Tibial artery (tissue), 4 donors: ENCODE results near the gene TOX2.

ENCODE experiments used
- DNase-seq, 2 donors: peaks; one replicate each; pipeline ENCODE4 v3.0.0-alpha.2; 2019
- H3K27ac ChIP-seq, 2 donors: fragments of 200-600 bp; sonication (generic) in 1 of 2; 1 replicate in 1 of 2; 2 replicates in 1 of 2; pipeline ENCODE4 v1.5.1; 2018 to 2019; ENCODE audit warnings: mild to moderate bottlenecking in 1 of 2
- H3K27me3 ChIP-seq, 2 donors: fragments of 200-600 bp; sonication (generic) in 1 of 2; one replicate each; pipeline versions ENCODE4 v1.5.1 to v1.6.0; 2016 to 2019
- H3K36me3 ChIP-seq, 3 donors: fragments of 200-600 bp; sonication (generic) in 2 of 3; one replicate each; pipeline ENCODE4 v1.5.1; 2016 to 2019; ENCODE audit warnings: mild to moderate bottlenecking in 2 of 3
- H3K4me1 ChIP-seq, 4 donors: fragments of 200-600 bp; sonication (generic) in 2 of 4; 1 replicate in 3 of 4; 2 replicates in 1 of 4; pipeline ENCODE4 v1.5.1; 2016 to 2019
- H3K4me3 ChIP-seq, 2 donors: fragments of 200-600 bp; sonication (generic) in 1 of 2; 1 replicate in 1 of 2; 2 replicates in 1 of 2; pipeline ENCODE4 v1.5.1; 2018 to 2019; ENCODE audit warnings: mild to moderate bottlenecking in 2 of 2
- H3K9me3 ChIP-seq, 3 donors: fragments of 200-600 bp; sonication (generic) in 1 of 3; one replicate each; pipeline ENCODE4 v1.5.1; 2016 to 2019
- CTCF ChIP-seq, 2 experiments: fragments of 200-600 bp in 1 of 2; fragments of 450-650 bp in 1 of 2; IDR thresholded peaks; one replicate each; pipeline ENCODE4 v1.5.1; 2017 to 2019; ENCODE audit warnings: antibody characterized with exemption in 2 of 2, mild to moderate bottlenecking in 1 of 2, moderate library complexity in 1 of 2
- intact Hi-C: fragments of 100-400 bp; cut with DNase I; formaldehyde crosslinking; loops from one replicate; pipeline ENCODE4 v1.15.0; 2023; ENCODE audit warnings: low total_unique reads

TOX2 gene

GRCh38 chr20:44021900-44022299, 107.2 kb downstream of the TOX2 start:
- no peak overlapping the region for H3K4me3 ChIP-seq
- H3K27ac ChIP-seq: no peak overlapping the region
- H3K36me3 ChIP-seq: no peaks in the 10 kb centered on the region
- DNase-seq: no peak
- intact Hi-C loops: no loop called here
- H3K27me3 ChIP-seq: peaks cover 0 to 3% of the 10 kb centered on the region in 2 donors
- TF ChIP-seq CTCF (IDR thresholded peaks at IDR 0.05): no peak
- peaks cover 0 to 14% (median 4%) of the 10 kb centered on the region in 4 donors for H3K4me1 ChIP-seq
- no peaks in the 10 kb centered on the region for H3K9me3 ChIP-seq

- no peaks in the 10 kb centered on the region for H3K36me3 ChIP-seq
- H3K4me3 ChIP-seq: no peak overlapping the region
- DNase-seq: no peak
- peaks cover 0 to 14% (median 4%) of the 10 kb centered on the region in 4 donors for H3K4me1 ChIP-seq
- H3K27me3 ChIP-seq: peaks cover 0 to 3% of the 10 kb centered on the region in 2 donors
- no peak overlapping the region for H3K27ac ChIP-seq
- no peaks in the 10 kb centered on the region for H3K9me3 ChIP-seq
- intact Hi-C loops: no loop called here
- no peak for TF ChIP-seq CTCF (IDR thresholded peaks at IDR 0.05)
Observed at GRCh38 chr20:44022464-44022863, 107.8 kb downstream of the TOX2 start.

- no peak for DNase-seq
Observed at GRCh38 chr20:44023515-44024371, 109.1 kb downstream of the TOX2 start.

GRCh38 chr20:44024820-44025580, 110.3 kb downstream of the TOX2 start:
- no peaks in the 10 kb centered on the region for H3K4me1 ChIP-seq
- no peak overlapping the region for H3K27ac ChIP-seq
- H3K4me3 ChIP-seq: no peak overlapping the region
- no peaks in the 10 kb centered on the region for H3K36me3 ChIP-seq
- no peaks in the 10 kb centered on the region for H3K9me3 ChIP-seq
- intact Hi-C loops: no loop called here
- DNase-seq: no peak
- H3K27me3 ChIP-seq: peaks cover 0 to 3% of the 10 kb centered on the region in 2 donors
- no peak for TF ChIP-seq CTCF (IDR thresholded peaks at IDR 0.05)

More at GRCh38 chr20:44023515-44024371, 109.1 kb downstream of the TOX2 start:
- no peak for TF ChIP-seq CTCF (IDR thresholded peaks at IDR 0.05)
- Histone ChIP-seq H3K36me3 (no peaks in the 10 kb centered on the region), H3K9me3 (no peaks in the 10 kb centered on the region), H3K27ac (no peak overlapping the region), H3K4me3 (no peak overlapping the region), H3K27me3 (peaks cover 0 to 3% of the 10 kb centered on the region in 2 donors), H3K4me1 (peaks cover 0 to 1% (median 0%) of the 10 kb centered on the region in 4 donors)
- intact Hi-C loops: no loop called here

- DNase-seq: no peak
- Histone ChIP-seq H3K36me3 (no peaks in the 10 kb centered on the region), H3K9me3 (no peaks in the 10 kb centered on the region)
Observed at GRCh38 chr20:44025756-44026155, 111.1 kb downstream of the TOX2 start.

More at GRCh38 chr20:44025756-44026155, 111.1 kb downstream of the TOX2 start:
- Histone ChIP-seq H3K27ac (no peak overlapping the region), H3K4me3 (no peak overlapping the region), H3K27me3 (peaks cover 0 to 3% of the 10 kb centered on the region in 2 donors), H3K4me1 (no peaks in the 10 kb centered on the region)
- intact Hi-C loops: no loop called here
- no peak for TF ChIP-seq CTCF (IDR thresholded peaks at IDR 0.05)
